Measurements from ENCODE around the gene GCG. TPM values are rescaled to one million over a fixed set of nuclear protein-coding genes. Genes with fewer than 3 reads are reported as not detected.

GCG gene
- total RNA-seq, 1 donor from 2014 or later = not detected

GRCh38 chr2:162164802-162165201 is 12.8 kb upstream of the GCG start:
- Histone ChIP-seq H3K4me3 (ENCODE audit: low read depth, low read length) (no peak overlapping the region), H3K36me3 (ENCODE audit: control insufficient read depth, insufficient read depth, low read length) (no peaks in the 10 kb centered on the region), H3K27me3 (ENCODE audit: control insufficient read depth, insufficient read depth, low read length) (no peaks in the 10 kb centered on the region)
- no peak for FAIRE-seq
- no peak for DNase-seq (ENCODE audit: low read depth)
- TF ChIP-seq, protein P1, sequence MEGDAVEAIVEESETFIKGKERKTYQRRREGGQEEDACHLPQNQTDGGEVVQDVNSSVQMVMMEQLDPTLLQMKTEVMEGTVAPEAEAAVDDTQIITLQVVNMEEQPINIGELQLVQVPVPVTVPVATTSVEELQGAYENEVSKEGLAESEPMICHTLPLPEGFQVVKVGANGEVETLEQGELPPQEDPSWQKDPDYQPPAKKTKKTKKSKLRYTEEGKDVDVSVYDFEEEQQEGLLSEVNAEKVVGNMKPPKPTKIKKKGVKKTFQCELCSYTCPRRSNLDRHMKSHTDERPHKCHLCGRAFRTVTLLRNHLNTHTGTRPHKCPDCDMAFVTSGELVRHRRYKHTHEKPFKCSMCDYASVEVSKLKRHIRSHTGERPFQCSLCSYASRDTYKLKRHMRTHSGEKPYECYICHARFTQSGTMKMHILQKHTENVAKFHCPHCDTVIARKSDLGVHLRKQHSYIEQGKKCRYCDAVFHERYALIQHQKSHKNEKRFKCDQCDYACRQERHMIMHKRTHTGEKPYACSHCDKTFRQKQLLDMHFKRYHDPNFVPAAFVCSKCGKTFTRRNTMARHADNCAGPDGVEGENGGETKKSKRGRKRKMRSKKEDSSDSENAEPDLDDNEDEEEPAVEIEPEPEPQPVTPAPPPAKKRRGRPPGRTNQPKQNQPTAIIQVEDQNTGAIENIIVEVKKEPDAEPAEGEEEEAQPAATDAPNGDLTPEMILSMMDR (IDR thresholded peaks at IDR 0.05; ENCODE audit: insufficient read depth, low read length, severe bottlenecking) = no peak

DNA sequence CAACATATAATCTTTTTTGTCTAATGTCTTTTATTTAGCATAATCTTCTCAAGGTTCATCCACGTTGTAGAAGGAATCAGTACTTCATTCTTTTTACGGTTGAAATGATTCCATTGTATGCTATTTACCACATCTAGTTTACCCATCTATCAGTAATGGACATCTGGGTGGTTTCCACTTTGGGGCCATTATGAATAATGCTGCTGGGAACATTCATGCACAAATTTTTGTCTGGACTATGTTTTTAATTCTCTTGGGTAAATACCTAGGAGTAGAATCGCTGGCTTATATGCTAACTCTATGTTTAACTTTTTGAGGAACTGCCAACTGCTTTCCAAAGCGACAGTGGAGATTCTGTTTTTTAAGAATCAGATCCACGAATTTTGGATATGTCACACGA is 7.4 kb upstream of the GCG start:
- DNase-seq (ENCODE audit: low read depth) (no peak), FAIRE-seq (no peak)
- H3K4me3 ChIP-seq (ENCODE audit: low read depth, low read length) = no peak overlapping the region
- TF ChIP-seq, protein P1 (IDR thresholded peaks at IDR 0.05; ENCODE audit: insufficient read depth, low read length, severe bottlenecking) = no peak
- H3K27me3 ChIP-seq (ENCODE audit: control insufficient read depth, insufficient read depth, low read length) = no peaks in the 10 kb centered on the region
- H3K36me3 ChIP-seq (ENCODE audit: control insufficient read depth, insufficient read depth, low read length) = no peaks in the 10 kb centered on the region

DNA sequence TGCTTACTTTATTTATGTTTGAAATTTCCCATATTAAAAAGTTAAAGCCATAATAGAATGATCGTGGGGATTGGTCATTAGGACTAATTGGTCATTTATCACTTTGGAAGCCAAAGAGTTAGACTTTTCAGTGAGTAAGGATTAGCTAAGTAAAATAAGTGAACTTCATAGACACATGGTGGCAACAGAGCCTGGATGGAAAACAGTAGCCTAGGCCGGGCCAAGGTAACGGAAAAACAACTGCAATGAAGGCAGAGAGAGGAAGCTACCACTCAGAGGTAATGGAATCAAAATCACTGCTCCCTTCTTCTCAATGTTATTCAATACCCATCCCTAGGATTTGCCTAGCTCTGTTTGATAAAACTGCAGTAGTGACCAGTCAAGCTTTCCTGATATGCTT is 4.1 kb upstream of the GCG start:
- H3K4me3 ChIP-seq (ENCODE audit: low read depth, low read length) = no peak overlapping the region
- no peak for DNase-seq (ENCODE audit: low read depth)

GRCh38 chr2:162155093-162155492 is 3.0 kb upstream of the GCG start:
- DNase-seq (ENCODE audit: low read depth) (peak; percentile 13), FAIRE-seq (no peak)
- no peak overlapping the region for H3K4me3 ChIP-seq (ENCODE audit: low read depth, low read length)
- no peaks in the 10 kb centered on the region for H3K27me3 ChIP-seq (ENCODE audit: control insufficient read depth, insufficient read depth, low read length)
- no peaks in the 10 kb centered on the region for H3K36me3 ChIP-seq (ENCODE audit: control insufficient read depth, insufficient read depth, low read length)
- TF ChIP-seq, protein P1 (IDR thresholded peaks at IDR 0.05; ENCODE audit: insufficient read depth, low read length, severe bottlenecking) = peak; percentile 23

More for the DNA sequence above, 4.1 kb upstream of the GCG start:
- H3K36me3 ChIP-seq (ENCODE audit: control insufficient read depth, insufficient read depth, low read length) = no peaks in the 10 kb centered on the region
- FAIRE-seq = no peak
- TF ChIP-seq, protein P1 (IDR thresholded peaks at IDR 0.05; ENCODE audit: insufficient read depth, low read length, severe bottlenecking) = no peak
- H3K27me3 ChIP-seq (ENCODE audit: control insufficient read depth, insufficient read depth, low read length) = no peaks in the 10 kb centered on the region

DNA sequence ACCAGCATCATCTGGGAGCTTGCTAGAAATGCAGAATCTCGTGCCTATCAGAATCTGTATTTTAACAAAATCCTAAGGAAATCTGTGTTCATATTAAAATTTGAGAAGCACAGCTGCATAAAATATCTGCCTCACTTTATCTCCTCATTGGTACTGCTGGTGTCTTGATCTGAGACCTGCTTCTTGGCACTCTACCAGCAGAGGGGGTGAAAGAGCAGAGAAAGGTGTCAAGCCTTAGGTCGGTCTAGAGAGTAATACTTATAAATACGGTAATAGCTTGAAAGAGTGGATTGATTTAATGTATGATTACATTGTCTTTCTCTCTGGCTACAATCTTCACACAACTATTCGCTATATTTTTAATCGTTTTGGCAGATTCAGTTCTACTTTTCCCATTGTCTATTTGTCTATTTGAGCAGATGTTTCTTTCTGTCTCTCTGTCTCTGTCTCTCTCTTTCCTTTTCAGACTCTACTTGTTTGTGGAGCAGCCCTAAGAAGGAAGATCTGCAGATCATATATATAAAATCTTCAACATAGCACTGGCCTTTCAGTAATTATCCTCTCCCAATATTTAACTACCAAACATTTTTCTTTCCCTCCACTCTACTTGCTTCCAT is 1.7 kb upstream of the GCG start:
- FAIRE-seq = no peak
- H3K4me3 ChIP-seq (ENCODE audit: low read depth, low read length) = no peak overlapping the region
- H3K27me3 ChIP-seq (ENCODE audit: control insufficient read depth, insufficient read depth, low read length) = no peaks in the 10 kb centered on the region
- TF ChIP-seq, protein P1 (IDR thresholded peaks at IDR 0.05; ENCODE audit: insufficient read depth, low read length, severe bottlenecking) = peak; percentile 71
- DNase-seq (ENCODE audit: low read depth) = peak; percentile 71
- H3K36me3 ChIP-seq (ENCODE audit: control insufficient read depth, insufficient read depth, low read length) = no peaks in the 10 kb centered on the region

DNA sequence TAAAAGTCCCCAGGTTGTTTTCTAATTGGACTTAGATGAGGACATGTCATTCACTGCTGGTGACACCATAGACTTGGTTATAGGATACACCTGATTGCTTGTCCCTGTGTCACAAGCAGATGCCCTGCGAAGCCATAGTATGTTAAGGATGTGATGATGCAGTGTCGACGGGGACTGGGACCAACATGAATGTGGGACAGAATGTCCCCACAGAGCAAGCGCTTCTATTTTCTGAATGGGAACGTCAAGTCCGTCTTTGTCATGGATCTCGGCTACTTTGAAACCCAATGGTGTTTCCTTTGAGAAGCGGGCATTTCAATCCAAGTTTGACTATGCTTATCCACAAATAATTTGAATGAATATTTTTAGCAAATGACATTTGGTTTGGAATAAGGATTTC is 2.1 kb downstream of the GCG start:
- TF ChIP-seq, protein P1 (IDR thresholded peaks at IDR 0.05; ENCODE audit: insufficient read depth, low read length, severe bottlenecking) = no peak
- H3K27me3 ChIP-seq (ENCODE audit: control insufficient read depth, insufficient read depth, low read length) = no peaks in the 10 kb centered on the region
- no peak for FAIRE-seq

More for the DNA sequence above, 2.1 kb downstream of the GCG start:
- Histone ChIP-seq H3K36me3 (ENCODE audit: control insufficient read depth, insufficient read depth, low read length) (no peaks in the 10 kb centered on the region), H3K4me3 (ENCODE audit: low read depth, low read length) (no peak overlapping the region)
- no peak for DNase-seq (ENCODE audit: low read depth)

All from bronchial epithelial cell (primary cell).